Calu3 (cell line): ENCODE data around the gene PODN. TPM values are rescaled to one million over a fixed set of nuclear protein-coding genes. Genes with fewer than 3 reads are reported as not detected.

Experiments used
- BruUV-seq: library from RNA; stranded (reverse); fragments of 400-500 nt; replicated peaks from 2 replicates; lab custom pipeline; 2021; lab: Mats Ljungman, UMichigan
- CTCF ChIA-PET: fragments of 300-600 bp; sonication (Branson Sonifier 250); formaldehyde crosslinking; loops from one replicate; lab custom pipeline; 2022; ENCODE audit warnings: antibody characterized with exemption; lab: Charles Lee
- DNase-seq: peaks from one replicate; pipeline ENCODE4 v3.0.0; 2022
- H3K27ac Mint-ChIP-seq: one replicate; pipeline ENCODE4 v1.8.0; 2022; ENCODE audit warnings: mixed read lengths; ENCODE audit not compliant: unreplicated experiment
- H3K27me3 Mint-ChIP-seq: one replicate; pipeline ENCODE4 v1.8.0; 2022; ENCODE audit warnings: mixed read lengths; ENCODE audit not compliant: unreplicated experiment
- H3K36me3 Mint-ChIP-seq: one replicate; pipeline ENCODE4 v1.8.0; 2022; ENCODE audit warnings: mild to moderate bottlenecking, moderate library complexity, mixed read lengths; ENCODE audit not compliant: insufficient read depth, unreplicated experiment
- H3K4me1 Mint-ChIP-seq: one replicate; pipeline ENCODE4 v1.8.0; 2022; ENCODE audit warnings: mild to moderate bottlenecking, low read depth, mixed read lengths; ENCODE audit not compliant: unreplicated experiment
- H3K4me3 Mint-ChIP-seq: one replicate; pipeline ENCODE4 v1.8.0; 2022; ENCODE audit warnings: mild to moderate bottlenecking, low read depth, moderate library complexity, mixed read lengths; ENCODE audit not compliant: unreplicated experiment
- H3K9me3 Mint-ChIP-seq: one replicate; pipeline ENCODE4 v1.8.0; 2022; ENCODE audit warnings: low read depth, mixed read lengths; ENCODE audit not compliant: unreplicated experiment
- CTCF ChIP-seq: fragments of 200-600 bp; IDR thresholded peaks from one replicate; pipeline ENCODE4 v1.8.0; 2022; ENCODE audit warnings: antibody characterized with exemption; ENCODE audit not compliant: unreplicated experiment
- intact Hi-C: fragments of 100-400 bp; cut with micrococcal nuclease; formaldehyde crosslinking; loops from one replicate; pipeline ENCODE4 v1.10.0; 2022; ENCODE audit not compliant: unreplicated experiment
- total RNA-seq: library from RNA; stranded (reverse); gene quantifications from 2 replicates; pipeline ENCODE4 v1.2.3, GENCODE V29; 2022

The PODN gene
- total RNA-seq, 1 experiment from 2014 or later = not detected

GRCh38 chr1:53080769-53081168 is 18.8 kb downstream of the PODN start:
- no peak for DNase-seq
- Mint-ChIP-seq H3K4me1 (peaks cover 23% of the 10 kb centered on the region), H3K9me3 (no peaks in the 10 kb centered on the region), H3K4me3 (no peak overlapping the region), H3K27me3 (peaks cover 21% of the 10 kb centered on the region), H3K27ac (no peak overlapping the region), H3K36me3 (no peaks in the 10 kb centered on the region)
- no peak for TF ChIP-seq CTCF
- intact Hi-C loops = no loop called here
- CTCF ChIA-PET = no interaction called here
- no TSS peak for BruUV-seq

DNA sequence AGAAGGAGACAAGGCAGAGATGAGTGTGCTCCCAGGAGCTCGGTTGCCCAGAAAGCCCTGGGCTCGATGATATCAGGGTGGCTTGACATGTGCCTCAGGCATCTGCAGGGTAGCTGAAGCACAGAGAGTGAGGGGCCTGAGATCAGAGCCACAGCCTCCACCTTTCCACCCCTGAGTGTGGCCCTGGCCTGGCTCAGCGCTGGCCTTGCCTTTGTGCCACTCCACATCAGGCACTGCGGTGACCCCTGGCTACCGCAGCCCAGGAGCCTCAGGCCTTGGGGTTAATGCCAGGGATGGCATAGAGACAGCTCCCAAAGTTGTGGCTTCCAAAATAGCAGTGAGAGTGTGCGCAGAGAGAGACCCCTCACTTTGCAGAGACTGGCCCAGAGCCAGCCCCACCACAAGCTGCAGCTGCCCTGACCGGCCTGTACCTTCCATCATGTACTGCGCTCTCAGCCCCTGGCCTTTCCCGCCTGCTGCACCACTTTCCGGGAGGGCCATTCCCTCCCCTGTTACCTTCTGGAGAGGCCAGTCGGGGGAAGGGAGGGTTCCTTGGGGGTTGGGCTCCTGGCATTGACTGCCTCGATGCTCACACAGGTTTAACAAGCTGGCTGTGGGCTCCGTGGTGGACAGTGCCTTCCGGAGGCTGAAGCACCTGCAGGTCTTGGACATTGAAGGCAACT is 19.5 kb downstream of the PODN start:
- no peak overlapping the region for H3K4me3 Mint-ChIP-seq
- no TSS peak for BruUV-seq
- intact Hi-C loops = no loop called here
- no peaks in the 10 kb centered on the region for H3K36me3 Mint-ChIP-seq
- DNase-seq = no peak
- H3K9me3 Mint-ChIP-seq = no peaks in the 10 kb centered on the region
- no peak overlapping the region for H3K27ac Mint-ChIP-seq
- no peak for TF ChIP-seq CTCF
- CTCF ChIA-PET = no interaction called here
- peaks cover 23% of the 10 kb centered on the region for H3K4me1 Mint-ChIP-seq
- H3K27me3 Mint-ChIP-seq = peaks cover 21% of the 10 kb centered on the region

DNA sequence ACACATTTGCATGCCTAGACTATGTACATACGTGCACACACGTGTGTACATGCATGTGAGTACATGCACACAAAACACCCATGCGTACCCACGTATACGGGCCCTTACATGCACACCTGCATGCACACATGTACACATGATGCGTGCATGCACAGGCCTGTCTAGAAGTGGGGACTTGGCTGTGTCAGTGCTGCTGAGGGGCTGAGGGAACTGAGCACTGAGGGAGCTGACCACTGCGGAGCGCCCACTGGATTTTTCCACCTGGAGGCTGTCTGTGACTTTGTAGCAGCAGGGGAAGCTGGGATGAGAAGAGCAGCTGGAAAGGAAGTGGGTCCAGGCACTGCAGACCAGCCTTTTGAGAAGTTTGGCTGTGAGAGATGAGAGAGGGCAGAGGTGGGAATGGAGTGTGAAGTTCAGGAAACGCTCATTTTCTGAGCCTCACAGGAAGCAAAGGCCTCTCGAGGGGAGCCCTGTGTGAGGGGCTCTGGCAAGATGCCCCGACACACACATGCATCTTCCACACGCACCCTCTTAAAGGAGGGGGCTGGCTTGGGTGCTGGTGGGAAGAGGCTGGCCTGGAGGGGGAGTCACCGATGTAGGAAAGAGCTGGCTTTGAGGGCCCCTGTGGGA is 20.9 kb downstream of the PODN start:
- CTCF ChIA-PET = no interaction called here
- Mint-ChIP-seq H3K4me3 (no peak overlapping the region), H3K9me3 (no peaks in the 10 kb centered on the region), H3K36me3 (no peaks in the 10 kb centered on the region), H3K27ac (no peak overlapping the region), H3K4me1 (peaks cover 23% of the 10 kb centered on the region), H3K27me3 (peaks cover 21% of the 10 kb centered on the region)
- no peak for DNase-seq
- TF ChIP-seq CTCF = no peak
- BruUV-seq = no TSS peak
- intact Hi-C loops = no loop called here

DNA sequence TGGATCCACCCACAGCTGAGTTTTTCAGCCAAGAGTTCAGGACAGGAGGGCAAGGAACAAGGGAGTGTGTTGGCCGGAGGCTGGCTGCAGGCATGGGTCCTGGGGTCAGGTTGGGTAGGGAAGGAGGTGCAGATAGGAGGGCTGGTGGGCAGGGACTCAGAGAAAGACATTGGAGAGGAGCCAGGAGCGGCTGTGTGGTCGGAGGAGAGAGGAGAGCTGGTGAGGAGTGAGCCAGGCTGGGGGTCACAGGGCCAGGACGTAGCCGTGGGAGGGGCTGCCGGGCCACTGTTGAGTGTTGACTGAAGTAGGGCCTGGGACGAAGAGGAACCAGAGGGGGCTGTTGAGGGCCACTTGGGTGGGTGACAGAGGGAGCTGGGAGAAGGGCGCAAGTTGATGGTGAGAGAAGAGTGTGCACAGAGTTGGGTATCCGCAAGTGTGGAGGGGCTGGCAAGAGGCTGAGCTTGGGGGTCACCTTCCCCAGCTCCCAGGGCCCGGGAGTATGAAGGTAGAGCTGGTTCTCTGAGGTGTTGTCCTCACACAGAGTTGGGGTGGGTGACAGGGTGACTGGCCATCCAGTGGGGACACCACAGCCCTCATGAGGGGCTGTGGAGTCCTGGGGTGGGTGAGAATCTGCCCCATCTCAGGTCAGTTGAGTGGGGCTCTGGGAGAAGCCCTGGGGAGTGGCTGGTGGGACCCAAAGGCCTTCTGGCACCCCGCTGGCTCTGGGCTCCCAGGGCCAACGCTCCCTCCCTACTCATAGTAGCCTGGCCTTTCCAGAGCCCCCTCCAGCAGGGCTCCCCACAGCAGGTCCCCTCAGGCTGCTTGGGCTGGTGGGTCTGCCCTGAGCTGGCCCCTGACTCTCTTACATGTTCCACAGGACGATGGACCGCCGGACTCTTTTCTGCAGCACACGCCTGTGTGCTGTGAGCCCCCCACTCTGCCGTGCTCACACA is 21.9 kb downstream of the PODN start:
- BruUV-seq = no TSS peak
- intact Hi-C loops = no loop called here
- no peak for TF ChIP-seq CTCF
- no peak overlapping the region for H3K4me3 Mint-ChIP-seq
- no peaks in the 10 kb centered on the region for H3K9me3 Mint-ChIP-seq
- H3K4me1 Mint-ChIP-seq = peaks cover 23% of the 10 kb centered on the region
- DNase-seq = no peak
- no peak overlapping the region for H3K27ac Mint-ChIP-seq
- H3K27me3 Mint-ChIP-seq = peaks cover 21% of the 10 kb centered on the region
- H3K36me3 Mint-ChIP-seq = no peaks in the 10 kb centered on the region
- CTCF ChIA-PET = no interaction called here
